ENCODE results near the gene PRSS36.

The PRSS36 gene

GRCh38 chr16:31117384-31118222 lies 32.3 kb downstream of the PRSS36 start, which contains the start of gene KAT8:
Gene KAT8, plus strand, starts transcription at chr16:31117664. Its CDS starts 18 bp downstream, at chr16:31117682.
- Histone ChIP-seq H3K36me3 (ENCODE audit: insufficient read depth, low read length) (peaks cover 35% of the 10 kb centered on the region), H2AFZ (ENCODE audit: low read depth, low read length) (no peak within 1 kb of the TSS), H3K27me3 (ENCODE audit: insufficient read depth, low read length) (no peaks in the 10 kb centered on the region), H3K4me1 (ENCODE audit: insufficient read depth, low read length) (peaks cover 7% of the 10 kb centered on the region), H3K4me3 (ENCODE audit: low read length) (peak within 1 kb of the TSS; percentile 60), H3K9me3 (ENCODE audit: low read length) (no peaks in the 10 kb centered on the region)

- Histone ChIP-seq H3K9me3 (ENCODE audit: low read length) (no peaks in the 10 kb centered on the region), H2AFZ (ENCODE audit: low read depth, low read length) (no peak overlapping the region), H3K4me3 (ENCODE audit: low read length) (no peak overlapping the region), H3K4me1 (ENCODE audit: insufficient read depth, low read length) (peaks cover 7% of the 10 kb centered on the region), H3K27me3 (ENCODE audit: insufficient read depth, low read length) (no peaks in the 10 kb centered on the region), H3K36me3 (ENCODE audit: insufficient read depth, low read length) (peaks cover 34% of the 10 kb centered on the region)
Measured at GRCh38 chr16:31114468-31114867, 35.4 kb downstream of the PRSS36 start.

- Histone ChIP-seq H2AFZ (ENCODE audit: low read depth, low read length) (no peak overlapping the region), H3K4me3 (ENCODE audit: low read length) (no peak overlapping the region), H3K9me3 (ENCODE audit: low read length) (no peaks in the 10 kb centered on the region), H3K27me3 (ENCODE audit: insufficient read depth, low read length) (no peaks in the 10 kb centered on the region), H3K4me1 (ENCODE audit: insufficient read depth, low read length) (peaks cover 7% of the 10 kb centered on the region), H3K36me3 (ENCODE audit: insufficient read depth, low read length) (peaks cover 33% of the 10 kb centered on the region)
Measured at GRCh38 chr16:31113121-31114120, 36.4 kb downstream of the PRSS36 start.

GRCh38 chr16:31112711-31113110 lies 37.2 kb downstream of the PRSS36 start:
- H2AFZ ChIP-seq (ENCODE audit: low read depth, low read length), result no peak overlapping the region
- H3K4me3 ChIP-seq (ENCODE audit: low read length), result no peak overlapping the region
- peaks cover 33% of the 10 kb centered on the region for H3K36me3 ChIP-seq (ENCODE audit: insufficient read depth, low read length)
- no peaks in the 10 kb centered on the region for H3K9me3 ChIP-seq (ENCODE audit: low read length)
- H3K27me3 ChIP-seq (ENCODE audit: insufficient read depth, low read length), result no peaks in the 10 kb centered on the region
- peaks cover 2% of the 10 kb centered on the region for H3K4me1 ChIP-seq (ENCODE audit: insufficient read depth, low read length)

- no peaks in the 10 kb centered on the region for H3K27me3 ChIP-seq (ENCODE audit: insufficient read depth, low read length)
- no peak overlapping the region for H3K4me3 ChIP-seq (ENCODE audit: low read length)
- H3K36me3 ChIP-seq (ENCODE audit: insufficient read depth, low read length), result peaks cover 33% of the 10 kb centered on the region
Measured at GRCh38 chr16:31111881-31112466, 37.9 kb downstream of the PRSS36 start.

GRCh38 chr16:31110106-31111034 lies 39.5 kb downstream of the PRSS36 start:
- Histone ChIP-seq H2AFZ (ENCODE audit: low read depth, low read length) (no peak overlapping the region), H3K4me3 (ENCODE audit: low read length) (no peak overlapping the region), H3K27me3 (ENCODE audit: insufficient read depth, low read length) (no peaks in the 10 kb centered on the region), H3K4me1 (ENCODE audit: insufficient read depth, low read length) (peaks cover 2% of the 10 kb centered on the region), H3K9me3 (ENCODE audit: low read length) (no peaks in the 10 kb centered on the region), H3K36me3 (ENCODE audit: insufficient read depth, low read length) (peaks cover 33% of the 10 kb centered on the region)

More at GRCh38 chr16:31111881-31112466, 37.9 kb downstream of the PRSS36 start:
- H3K4me1 ChIP-seq (ENCODE audit: insufficient read depth, low read length), result peaks cover 2% of the 10 kb centered on the region
- H3K9me3 ChIP-seq (ENCODE audit: low read length), result no peaks in the 10 kb centered on the region
- no peak overlapping the region for H2AFZ ChIP-seq (ENCODE audit: low read depth, low read length)

- peaks cover 2% of the 10 kb centered on the region for H3K4me1 ChIP-seq (ENCODE audit: insufficient read depth, low read length)
- H3K27me3 ChIP-seq (ENCODE audit: insufficient read depth, low read length), result no peaks in the 10 kb centered on the region
- H3K9me3 ChIP-seq (ENCODE audit: low read length), result no peaks in the 10 kb centered on the region
- H3K36me3 ChIP-seq (ENCODE audit: insufficient read depth, low read length), result peaks cover 33% of the 10 kb centered on the region
- H2AFZ ChIP-seq (ENCODE audit: low read depth, low read length), result no peak overlapping the region
- no peak overlapping the region for H3K4me3 ChIP-seq (ENCODE audit: low read length)
Measured at GRCh38 chr16:31109622-31110021, 40.2 kb downstream of the PRSS36 start.

GRCh38 chr16:31108794-31109558 lies 40.9 kb downstream of the PRSS36 start:
- Histone ChIP-seq H2AFZ (ENCODE audit: low read depth, low read length) (peak overlapping the region; percentile 84), H3K4me3 (ENCODE audit: low read length) (peak overlapping the region; percentile 79), H3K9me3 (ENCODE audit: low read length) (no peaks in the 10 kb centered on the region), H3K36me3 (ENCODE audit: insufficient read depth, low read length) (peaks cover 33% of the 10 kb centered on the region), H3K27me3 (ENCODE audit: insufficient read depth, low read length) (no peaks in the 10 kb centered on the region), H3K4me1 (ENCODE audit: insufficient read depth, low read length) (peaks cover 2% of the 10 kb centered on the region)

- peaks cover 33% of the 10 kb centered on the region for H3K36me3 ChIP-seq (ENCODE audit: insufficient read depth, low read length)
- H3K4me1 ChIP-seq (ENCODE audit: insufficient read depth, low read length), result peaks cover 2% of the 10 kb centered on the region
- H3K27me3 ChIP-seq (ENCODE audit: insufficient read depth, low read length), result no peaks in the 10 kb centered on the region
- H2AFZ ChIP-seq (ENCODE audit: low read depth, low read length), result peak within 1 kb of the TSS; percentile 84
- H3K4me3 ChIP-seq (ENCODE audit: low read length), result peak within 1 kb of the TSS; percentile 79
- no peaks in the 10 kb centered on the region for H3K9me3 ChIP-seq (ENCODE audit: low read length)
Measured at GRCh38 chr16:31108035-31108793, 41.7 kb downstream of the PRSS36 start, which contains the start of gene BCKDK. Gene BCKDK, plus strand, starts transcription at chr16:31108386. Its CDS starts 838 bp downstream, at chr16:31109224.

- Histone ChIP-seq H2AFZ (ENCODE audit: low read depth, low read length) (peak overlapping the region; percentile 84), H3K4me1 (ENCODE audit: insufficient read depth, low read length) (peaks cover 2% of the 10 kb centered on the region), H3K27me3 (ENCODE audit: insufficient read depth, low read length) (no peaks in the 10 kb centered on the region), H3K36me3 (ENCODE audit: insufficient read depth, low read length) (peaks cover 27% of the 10 kb centered on the region), H3K4me3 (ENCODE audit: low read length) (peak overlapping the region; percentile 79), H3K9me3 (ENCODE audit: low read length) (no peaks in the 10 kb centered on the region)
Measured at GRCh38 chr16:31107465-31107867, 42.4 kb downstream of the PRSS36 start.
